PC-9 (cell line): ENCODE measurements around the gene ESD.

Source experiments
- EZH2 ChIP-seq: fragments of 200-600 bp; sonication (generic); IDR thresholded peaks from 2 replicates; pipeline ENCODE4 v1.8.0; 2017; ENCODE audit warnings: antibody characterized with exemption, low read depth
- TF ChIP-seq, protein P1 (sequence below): fragments of 200-600 bp; sonication (generic); conservative IDR thresholded peaks from 2 replicates; pipeline ENCODE4 v1.6.1; 2017; ENCODE audit warnings: mixed run types, antibody characterized with exemption, mild to moderate bottlenecking, moderate library complexity

GRCh38 chr13:46773541-46773940 is 23.4 kb downstream of the ESD start:
- TF ChIP-seq, protein P1, sequence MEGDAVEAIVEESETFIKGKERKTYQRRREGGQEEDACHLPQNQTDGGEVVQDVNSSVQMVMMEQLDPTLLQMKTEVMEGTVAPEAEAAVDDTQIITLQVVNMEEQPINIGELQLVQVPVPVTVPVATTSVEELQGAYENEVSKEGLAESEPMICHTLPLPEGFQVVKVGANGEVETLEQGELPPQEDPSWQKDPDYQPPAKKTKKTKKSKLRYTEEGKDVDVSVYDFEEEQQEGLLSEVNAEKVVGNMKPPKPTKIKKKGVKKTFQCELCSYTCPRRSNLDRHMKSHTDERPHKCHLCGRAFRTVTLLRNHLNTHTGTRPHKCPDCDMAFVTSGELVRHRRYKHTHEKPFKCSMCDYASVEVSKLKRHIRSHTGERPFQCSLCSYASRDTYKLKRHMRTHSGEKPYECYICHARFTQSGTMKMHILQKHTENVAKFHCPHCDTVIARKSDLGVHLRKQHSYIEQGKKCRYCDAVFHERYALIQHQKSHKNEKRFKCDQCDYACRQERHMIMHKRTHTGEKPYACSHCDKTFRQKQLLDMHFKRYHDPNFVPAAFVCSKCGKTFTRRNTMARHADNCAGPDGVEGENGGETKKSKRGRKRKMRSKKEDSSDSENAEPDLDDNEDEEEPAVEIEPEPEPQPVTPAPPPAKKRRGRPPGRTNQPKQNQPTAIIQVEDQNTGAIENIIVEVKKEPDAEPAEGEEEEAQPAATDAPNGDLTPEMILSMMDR: no peak
- no peak for TF ChIP-seq EZH2
